ENCODE data around the gene RNF187. TPM values are rescaled to one million over a fixed set of nuclear protein-coding genes. Genes with fewer than 3 reads are reported as not detected.

RNF187 gene
- 101 TPM for total RNA-seq
- long read RNA-seq, transcript RNF187-201 (4 exons, 3,017 nt) = major isoform, 312 of 366 reads
- long read RNA-seq, partial matches to known transcripts = 4 of 366 reads
- long read RNA-seq, other reads (novel, unspliced or antisense) = 50 of 366 reads

- intact Hi-C loops (cut with micrococcal nuclease) = no loop called here
- DNase-seq (peak; percentile 95), ATAC-seq (peak; percentile 87)
Observed at GRCh38 chr1:228487336-228488124, at the start of gene RNF187. RNF187 (plus strand) TSS chr1:228487382.

GRCh38 chr1:228437424-228437962 is 49.7 kb upstream of the RNF187 start:
- no peak for ATAC-seq
- no peak for DNase-seq
- intact Hi-C loops (cut with micrococcal nuclease) = no loop called here

- ATAC-seq (no peak), DNase-seq (no peak)
- intact Hi-C loops (cut with micrococcal nuclease) = no loop called here
Observed at GRCh38 chr1:228438266-228438665, 48.9 kb upstream of the RNF187 start.

GRCh38 chr1:228440761-228441500 is 46.3 kb upstream of the RNF187 start:
- ATAC-seq (no peak), DNase-seq (no peak)
- intact Hi-C loops (cut with micrococcal nuclease) = no loop called here

- intact Hi-C loops (cut with micrococcal nuclease) = no loop called here
- ATAC-seq (no peak), DNase-seq (no peak)
Observed at GRCh38 chr1:228443395-228443794, 43.8 kb upstream of the RNF187 start.

- intact Hi-C loops (cut with micrococcal nuclease) = no loop called here
- ATAC-seq = no peak
- DNase-seq = no peak
Observed at GRCh38 chr1:228445490-228445842, 41.7 kb upstream of the RNF187 start.

- peak; percentile 61 for ATAC-seq
- intact Hi-C loops (cut with micrococcal nuclease) = no loop called here
- no peak for DNase-seq
Observed at GRCh38 chr1:228445843-228446650, 41.1 kb upstream of the RNF187 start.

GRCh38 chr1:228446852-228447251 is 40.3 kb upstream of the RNF187 start:
- no peak for ATAC-seq
- intact Hi-C loops (cut with micrococcal nuclease) = no loop called here

GRCh38 chr1:228448372-228448771 is 38.8 kb upstream of the RNF187 start:
- DNase-seq (no peak), ATAC-seq (no peak)
- intact Hi-C loops (cut with micrococcal nuclease) = no loop called here

More at GRCh38 chr1:228446852-228447251, 40.3 kb upstream of the RNF187 start:
- no peak for DNase-seq

- no peak for DNase-seq
- intact Hi-C loops (cut with micrococcal nuclease) = no loop called here
- ATAC-seq = no peak
Observed at GRCh38 chr1:228450200-228450599, 37.0 kb upstream of the RNF187 start.

- ATAC-seq = no peak
- no peak for DNase-seq
- intact Hi-C loops (cut with micrococcal nuclease) = no loop called here
Observed at GRCh38 chr1:228452194-228453021, 34.8 kb upstream of the RNF187 start.

- no peak for ATAC-seq
Observed at GRCh38 chr1:228453022-228453560, 34.1 kb upstream of the RNF187 start.

GRCh38 chr1:228453614-228454013 is 33.6 kb upstream of the RNF187 start:
- intact Hi-C loops (cut with micrococcal nuclease) = no loop called here
- no peak for ATAC-seq
- DNase-seq = no peak

More at GRCh38 chr1:228453022-228453560, 34.1 kb upstream of the RNF187 start:
- intact Hi-C loops (cut with micrococcal nuclease) = no loop called here
- no peak for DNase-seq

GRCh38 chr1:228454238-228454637 is 32.9 kb upstream of the RNF187 start:
- ATAC-seq = no peak
- no peak for DNase-seq
- intact Hi-C loops (cut with micrococcal nuclease) = no loop called here

GRCh38 chr1:228455715-228456114 is 31.5 kb upstream of the RNF187 start:
- DNase-seq (no peak), ATAC-seq (no peak)
- intact Hi-C loops (cut with micrococcal nuclease) = no loop called here

GRCh38 chr1:228456252-228457016 is 30.7 kb upstream of the RNF187 start:
- ATAC-seq (no peak), DNase-seq (no peak)
- intact Hi-C loops (cut with micrococcal nuclease) = no loop called here

GRCh38 chr1:228457017-228457395 is 30.2 kb upstream of the RNF187 start:
- intact Hi-C loops (cut with micrococcal nuclease) = no loop called here
- DNase-seq (no peak), ATAC-seq (peak; percentile 20)

Data from left ventricle myocardium superior (tissue), 1 donor.